Measurements from ENCODE around the gene MAN1A2. TPM values are rescaled to one million over a fixed set of nuclear protein-coding genes. Genes with fewer than 3 reads are reported as not detected.

The MAN1A2 gene
- total RNA-seq, 1 donor from 2014 or later, result 23.3 TPM

- Histone ChIP-seq H3K4me1 (no peaks in the 10 kb centered on the region), H3K36me3 (no peaks in the 10 kb centered on the region), H3K27ac (replicated peaks) (no peak overlapping the region), H3K4me3 (no peak overlapping the region), H3K9me3 (replicated peaks) (peaks cover 4% of the 10 kb centered on the region), H3K27me3 (ENCODE audit: low read depth) (no peaks in the 10 kb centered on the region)
- no peak for DNase-seq
- intact Hi-C loops (cut with micrococcal nuclease), result no loop called here
- no peak for TF ChIP-seq CTCF (IDR thresholded peaks at IDR 0.05; ENCODE audit: borderline replicate concordance)
Observed at GRCh38 chr1:117561071-117561470, 193.8 kb downstream of the MAN1A2 start.

DNA sequence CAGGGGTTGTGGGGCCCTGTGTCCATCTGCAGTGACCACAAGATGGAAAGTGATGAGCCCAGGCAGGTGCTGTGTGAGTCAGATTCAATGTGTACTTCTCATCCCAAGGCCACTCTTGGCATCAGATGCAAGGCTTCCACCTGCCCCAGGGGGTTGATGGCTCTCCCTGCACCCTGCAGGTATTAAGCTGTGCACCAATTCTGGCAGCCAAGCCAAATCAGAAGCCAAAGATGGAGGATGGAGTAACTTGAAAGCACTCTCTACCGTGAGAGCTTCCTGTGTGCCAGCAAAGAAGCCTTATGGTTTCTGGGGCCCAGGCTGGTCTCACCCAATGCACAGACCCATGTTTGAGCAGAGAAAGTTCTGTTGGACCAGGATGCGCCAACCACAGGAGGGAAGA lies 194.3 kb downstream of the MAN1A2 start:
- Histone ChIP-seq H3K4me3 (no peak overlapping the region), H3K27me3 (ENCODE audit: low read depth) (no peaks in the 10 kb centered on the region), H3K9me3 (replicated peaks) (peaks cover 4% of the 10 kb centered on the region), H3K27ac (replicated peaks) (no peak overlapping the region), H3K4me1 (no peaks in the 10 kb centered on the region), H3K36me3 (no peaks in the 10 kb centered on the region)
- TF ChIP-seq CTCF (IDR thresholded peaks at IDR 0.05; ENCODE audit: borderline replicate concordance), result no peak
- intact Hi-C loops (cut with micrococcal nuclease), result no loop called here
- no peak for DNase-seq

DNA sequence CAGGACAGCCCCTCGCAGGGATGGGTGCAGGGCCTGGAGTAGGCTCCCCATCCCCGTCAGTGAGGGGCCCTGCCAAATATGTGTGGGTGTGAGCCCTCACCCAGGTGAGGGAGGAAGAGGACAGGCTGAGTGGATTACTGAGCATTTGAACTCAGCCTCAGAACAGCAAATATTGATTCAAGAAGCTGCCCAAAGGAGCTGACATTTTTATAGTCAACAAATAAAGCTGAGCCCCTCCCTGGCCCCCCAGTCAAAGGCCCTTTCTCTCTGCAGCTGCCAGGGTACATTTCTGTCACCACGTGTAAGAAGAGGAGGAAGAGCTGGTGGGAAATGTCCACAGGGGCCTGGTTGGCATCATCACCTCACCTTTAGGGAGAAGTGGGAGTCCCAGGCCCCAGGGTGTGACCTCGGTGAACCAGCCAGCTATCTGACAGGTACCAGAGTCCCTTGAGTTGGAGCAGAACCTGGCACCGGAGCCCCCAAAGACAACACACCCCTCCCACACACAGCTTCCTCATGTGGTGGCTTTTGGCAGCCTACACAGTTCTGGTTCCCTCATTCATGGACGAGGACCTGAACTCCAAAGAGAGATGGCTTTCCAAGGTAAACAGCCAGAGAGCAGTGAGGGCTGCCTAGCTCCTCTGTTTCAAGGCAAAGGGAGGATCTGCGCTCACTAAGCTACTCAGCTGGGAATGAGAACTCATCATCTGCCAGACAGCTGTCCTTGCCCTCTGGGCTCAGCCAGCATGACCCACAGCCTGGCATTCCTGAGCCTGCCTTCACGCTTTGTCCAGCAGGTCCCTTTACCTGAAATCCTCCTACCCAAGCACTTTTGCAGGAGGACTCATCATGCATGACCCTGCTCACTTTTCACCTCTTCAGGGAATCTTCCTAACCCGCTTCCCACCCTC lies 195.6 kb downstream of the MAN1A2 start:
- TF ChIP-seq CTCF (IDR thresholded peaks at IDR 0.05; ENCODE audit: borderline replicate concordance), result no peak
- intact Hi-C loops (cut with micrococcal nuclease), result no loop called here
- no peak overlapping the region for H3K27ac ChIP-seq (replicated peaks)
- no peak for DNase-seq
- H3K27me3 ChIP-seq (ENCODE audit: low read depth), result no peaks in the 10 kb centered on the region
- H3K4me1 ChIP-seq, result no peaks in the 10 kb centered on the region
- H3K4me3 ChIP-seq, result no peak overlapping the region
- H3K9me3 ChIP-seq (replicated peaks), result peaks cover 4% of the 10 kb centered on the region
- no peaks in the 10 kb centered on the region for H3K36me3 ChIP-seq

- Histone ChIP-seq H3K4me1 (no peaks in the 10 kb centered on the region), H3K36me3 (no peaks in the 10 kb centered on the region), H3K9me3 (replicated peaks) (peaks cover 4% of the 10 kb centered on the region), H3K4me3 (no peak overlapping the region), H3K27ac (replicated peaks) (no peak overlapping the region), H3K27me3 (ENCODE audit: low read depth) (no peaks in the 10 kb centered on the region)
- no peak for TF ChIP-seq CTCF (IDR thresholded peaks at IDR 0.05; ENCODE audit: borderline replicate concordance)
- DNase-seq, result no peak
- intact Hi-C loops (cut with micrococcal nuclease), result no loop called here
Observed at GRCh38 chr1:117563492-117563875, 196.2 kb downstream of the MAN1A2 start.

GRCh38 chr1:117564227-117565075 lies 197.2 kb downstream of the MAN1A2 start:
- H3K4me3 ChIP-seq, result no peak overlapping the region
- intact Hi-C loops (cut with micrococcal nuclease), result no loop called here
- H3K4me1 ChIP-seq, result no peaks in the 10 kb centered on the region
- H3K36me3 ChIP-seq, result no peaks in the 10 kb centered on the region
- no peaks in the 10 kb centered on the region for H3K27me3 ChIP-seq (ENCODE audit: low read depth)
- no peaks in the 10 kb centered on the region for H3K9me3 ChIP-seq (replicated peaks)
- DNase-seq, result no peak
- no peak overlapping the region for H3K27ac ChIP-seq (replicated peaks)
- TF ChIP-seq CTCF (IDR thresholded peaks at IDR 0.05; ENCODE audit: borderline replicate concordance), result no peak

All from left ventricle myocardium inferior (tissue), 1 donor.